Measurements from ENCODE around the gene PEX5L. TPM values are rescaled to one million over a fixed set of nuclear protein-coding genes. Genes with fewer than 3 reads are reported as not detected.

Gene PEX5L
- total RNA-seq, 2 experiments from 2014 or later, result not detected

DNA sequence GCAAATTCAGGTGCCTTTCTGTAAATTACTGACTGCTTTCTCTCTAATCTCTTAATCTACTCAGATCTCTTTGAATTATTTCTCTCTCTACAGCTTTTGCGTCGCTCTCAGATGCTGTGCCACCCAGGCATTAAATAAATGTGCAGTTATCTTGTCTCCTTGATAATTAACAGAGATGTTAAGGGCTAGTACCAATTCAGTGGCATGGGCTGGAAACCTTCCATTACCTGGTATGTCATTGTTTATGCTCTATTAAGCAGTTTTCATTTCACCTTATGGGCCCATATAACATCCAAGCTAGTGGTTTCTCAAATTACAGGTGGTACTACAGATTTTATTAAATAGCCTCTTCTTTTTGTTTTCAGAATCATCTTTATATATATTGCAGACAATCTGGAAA, 66.0 kb downstream of the PEX5L start:
- Histone ChIP-seq H3K27me3 (ENCODE audit: control insufficient read depth in 1 of 2, insufficient read depth in 2 of 2, low read length in 2 of 2) (no peaks in the 10 kb centered on the region), H3K27ac (ENCODE audit: low read depth in 1 of 2, low read length in 2 of 2) (no peak overlapping the region), H3K36me3 (ENCODE audit: insufficient read depth, low read length) (no peaks in the 10 kb centered on the region), H3K4me1 (ENCODE audit: insufficient read depth, low read length) (no peaks in the 10 kb centered on the region), H3K4me3 (ENCODE audit: low read length) (no peak overlapping the region), H3K9me3 (ENCODE audit: control insufficient read depth in 1 of 2, insufficient read depth in 1 of 2, low read length in 2 of 2) (no peaks in the 10 kb centered on the region)
- ChIA-PET POLR2A (no interaction called here), CTCF (no interaction called here)
- no peaks in the 10 kb centered on the region for H3K4me1 Mint-ChIP-seq (ENCODE audit: low read depth)
- ATAC-seq (ENCODE audit: poor library complexity) (no peak), DNase-seq (no peak)
- no peaks in the 10 kb centered on the region for H3K9me3 Mint-ChIP-seq
- H3K36me3 Mint-ChIP-seq (ENCODE audit: low read depth), result no peaks in the 10 kb centered on the region
- H3K27ac Mint-ChIP-seq, result no peak overlapping the region
- TF ChIP-seq CTCF (IDR thresholded peaks at IDR 0.05), result no peak
- H3K4me3 Mint-ChIP-seq, result no peak overlapping the region
- intact Hi-C loops (cut with DNase I, micrococcal nuclease), result no loop called here
- peaks cover 8% of the 10 kb centered on the region for H3K27me3 Mint-ChIP-seq

DNA sequence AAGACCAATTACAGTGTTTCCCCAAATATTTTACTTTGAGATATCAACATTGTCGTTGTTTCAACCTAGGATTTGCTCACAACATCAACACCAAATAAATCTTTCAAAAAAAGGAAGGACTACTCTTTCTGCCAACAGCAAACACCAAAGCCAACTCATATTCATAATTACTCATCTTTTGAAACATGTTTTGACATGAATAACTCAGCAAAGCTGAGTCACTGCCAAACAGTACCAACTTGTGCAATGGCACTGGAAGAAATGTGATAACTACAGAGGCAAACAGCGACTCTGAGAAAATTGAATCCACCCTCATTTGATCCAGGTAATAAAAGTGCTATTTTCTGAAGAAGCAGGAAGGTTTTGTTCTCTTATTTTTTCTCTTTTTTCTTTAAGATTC, 67.2 kb downstream of the PEX5L start:
- no peak overlapping the region for H3K27ac Mint-ChIP-seq

GRCh38 chr3:179967622-179968021, 69.1 kb downstream of the PEX5L start:
- no peaks in the 10 kb centered on the region for H3K4me1 ChIP-seq (ENCODE audit: insufficient read depth, low read length)
- TF ChIP-seq CTCF (IDR thresholded peaks at IDR 0.05), result no peak
- H3K27me3 ChIP-seq (ENCODE audit: control insufficient read depth in 1 of 2, insufficient read depth in 2 of 2, low read length in 2 of 2), result no peaks in the 10 kb centered on the region
- Mint-ChIP-seq H3K27me3 (peaks cover 21% of the 10 kb centered on the region), H3K36me3 (ENCODE audit: low read depth) (no peaks in the 10 kb centered on the region), H3K9me3 (no peaks in the 10 kb centered on the region), H3K4me3 (no peak overlapping the region), H3K27ac (no peak overlapping the region), H3K4me1 (ENCODE audit: low read depth) (no peaks in the 10 kb centered on the region)
- H3K27ac ChIP-seq (ENCODE audit: low read depth in 1 of 2, low read length in 2 of 2), result no peak overlapping the region
- no peaks in the 10 kb centered on the region for H3K9me3 ChIP-seq (ENCODE audit: control insufficient read depth in 1 of 2, insufficient read depth in 1 of 2, low read length in 2 of 2)
- no peaks in the 10 kb centered on the region for H3K36me3 ChIP-seq (ENCODE audit: insufficient read depth, low read length)
- no peak overlapping the region for H3K4me3 ChIP-seq (ENCODE audit: low read length)
- POLR2A ChIA-PET, result interaction anchor here (1.3 kb wide), 1 partner anchor 8 kb away, joined by 3 read pairs; no protein-coding TSS in a partner anchor
- no peak for ATAC-seq (ENCODE audit: poor library complexity)
- intact Hi-C loops (cut with DNase I, micrococcal nuclease), result loop anchor here in 1 of 2 experiments (5.0 kb wide), 1 partner anchor 1060 kb away; no protein-coding TSS in a partner anchor
- CTCF ChIA-PET, result no interaction called here
- DNase-seq, result no peak

More for the DNA sequence above, 67.2 kb downstream of the PEX5L start:
- POLR2A ChIA-PET, result no interaction called here
- Histone ChIP-seq H3K27ac (ENCODE audit: low read depth in 1 of 2, low read length in 2 of 2) (no peak overlapping the region), H3K36me3 (ENCODE audit: insufficient read depth, low read length) (no peaks in the 10 kb centered on the region), H3K4me3 (ENCODE audit: low read length) (no peak overlapping the region), H3K4me1 (ENCODE audit: insufficient read depth, low read length) (no peaks in the 10 kb centered on the region), H3K9me3 (ENCODE audit: control insufficient read depth in 1 of 2, insufficient read depth in 1 of 2, low read length in 2 of 2) (no peaks in the 10 kb centered on the region), H3K27me3 (ENCODE audit: control insufficient read depth in 1 of 2, insufficient read depth in 2 of 2, low read length in 2 of 2) (no peaks in the 10 kb centered on the region)
- Mint-ChIP-seq H3K36me3 (ENCODE audit: low read depth) (no peaks in the 10 kb centered on the region), H3K4me1 (ENCODE audit: low read depth) (no peaks in the 10 kb centered on the region), H3K9me3 (no peaks in the 10 kb centered on the region), H3K27me3 (peaks cover 14% of the 10 kb centered on the region), H3K4me3 (no peak overlapping the region)
- CTCF ChIA-PET, result no interaction called here
- TF ChIP-seq CTCF (IDR thresholded peaks at IDR 0.05), result no peak
- DNase-seq (no peak), ATAC-seq (ENCODE audit: poor library complexity) (no peak)
- intact Hi-C loops (cut with DNase I, micrococcal nuclease), result loop anchor here in 1 of 2 experiments (5.0 kb wide), 1 partner anchor 1062 kb away; no protein-coding TSS in a partner anchor

Data from CD4-positive, alpha-beta T cell (primary cell).